Stimulated activated naive CD8-positive, alpha-beta T cell treated with anti-CD3 and anti-CD28 coated beads, Interleukin-15, amount 100 ng/mL, for 72 hours (primary cell): ENCODE results near the gene ENPP7.
"Not testable (repeated sequence)": the region's sequence is repeated elsewhere in the genome, so short reads cannot be mapped to it uniquely, and the experiment has no call there.

Experiments used
- ATAC-seq: fragments of 150-1000 bp; cut with Tn5 transposase; 2 replicates; pipeline ENCODE4 v1.10.0; 2021; ENCODE audit warnings: mild to moderate bottlenecking, moderate library complexity
- DNase-seq, 2 donors: peaks; one replicate each; pipeline ENCODE4 v3.0.0; 2021 to 2022
- H3K27ac Mint-ChIP-seq, 2 donors: one replicate each; pipeline ENCODE4 v1.8.0; 2022; ENCODE audit warnings: mild to moderate bottlenecking in 2 of 2, mixed read lengths in 2 of 2, moderate library complexity in 2 of 2
- H3K27me3 Mint-ChIP-seq: one replicate; pipeline ENCODE4 v1.8.0; 2022; ENCODE audit warnings: mixed read lengths
- H3K4me1 Mint-ChIP-seq: one replicate; pipeline ENCODE4 v1.8.0; 2022; ENCODE audit warnings: mild to moderate bottlenecking, mixed read lengths
- H3K4me3 Mint-ChIP-seq, 2 donors: one replicate each; pipeline ENCODE4 v1.8.0; 2022; ENCODE audit warnings: mild to moderate bottlenecking in 2 of 2, mixed read lengths in 2 of 2, moderate library complexity in 1 of 2
- H3K9me3 Mint-ChIP-seq, 2 donors: one replicate each; pipeline ENCODE4 v1.8.0; 2022; ENCODE audit warnings: mixed read lengths in 2 of 2

Gene ENPP7

DNA sequence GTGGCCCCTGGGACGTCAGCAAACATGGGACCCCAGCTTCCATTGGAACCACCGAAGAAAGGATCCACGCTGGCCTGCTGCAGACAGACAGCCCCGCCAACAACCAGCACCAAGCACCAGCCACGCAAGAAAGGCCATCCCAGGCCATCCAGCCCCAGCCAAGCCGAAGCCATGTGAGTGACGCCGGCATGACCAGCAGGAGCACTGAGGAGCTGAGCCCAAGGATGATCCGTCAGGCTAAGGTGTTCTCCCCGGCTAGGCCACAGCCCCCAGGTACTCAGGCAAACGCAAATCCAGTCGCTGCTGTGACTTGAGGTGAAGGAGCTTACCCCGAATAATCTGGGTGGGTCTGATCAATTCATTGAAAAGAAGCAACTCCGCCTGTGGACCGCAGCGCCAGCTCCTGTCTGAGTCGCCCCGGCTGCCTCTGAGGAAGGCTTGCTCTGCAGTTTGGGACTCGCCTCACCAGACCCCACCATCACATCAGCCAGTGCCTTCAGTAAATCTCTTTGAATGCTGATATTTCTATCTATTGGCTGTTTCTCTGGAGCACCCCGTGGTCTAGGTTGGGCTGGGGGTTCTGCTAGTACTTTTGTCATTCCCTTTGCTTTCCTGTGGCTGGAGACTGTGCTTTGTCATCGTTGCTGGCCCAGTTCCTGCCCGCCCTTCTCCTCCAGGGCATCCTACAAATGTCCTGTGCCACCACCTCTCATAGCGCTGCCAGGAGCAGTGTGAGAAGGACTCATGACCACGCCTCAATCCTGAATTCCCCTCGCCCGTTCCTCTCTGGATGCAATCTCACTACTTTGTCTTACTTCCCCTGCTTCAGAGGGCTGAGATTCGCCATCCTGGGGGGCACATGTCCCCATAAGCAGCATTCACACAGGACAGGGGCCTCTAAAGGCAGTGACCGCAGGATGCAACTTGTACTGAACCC is 39.1 kb downstream of the ENPP7 start:
- Mint-ChIP-seq H3K27me3 (peaks cover 59% of the 10 kb centered on the region), H3K4me3 (no peak overlapping the region), H3K4me1 (no peaks in the 10 kb centered on the region)

DNA sequence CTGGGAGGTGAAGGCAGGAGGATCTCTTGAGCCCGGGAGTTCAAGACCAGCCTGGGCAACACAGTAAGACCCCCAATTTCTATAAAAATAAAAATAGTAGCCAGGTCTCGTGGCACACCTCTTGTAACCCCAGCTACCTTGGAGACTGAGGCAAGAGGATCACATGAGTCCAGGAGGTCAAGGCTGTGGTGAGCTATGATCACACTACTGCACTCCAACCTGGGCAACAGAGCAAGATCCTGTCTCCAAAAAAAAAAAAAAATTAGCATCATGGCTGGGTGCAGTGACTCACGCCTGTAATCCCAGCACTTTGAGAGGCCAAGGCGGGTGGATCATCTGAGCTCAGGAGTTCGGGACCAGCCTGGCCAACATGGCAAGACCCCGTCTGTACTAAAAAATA is 40.5 kb downstream of the ENPP7 start:
- ATAC-seq (no peak), DNase-seq (no peak)
- Mint-ChIP-seq H3K4me3 (no peak overlapping the region), H3K9me3 (no peaks in the 10 kb centered on the region), H3K4me1 (no peaks in the 10 kb centered on the region), H3K27me3 (peaks cover 74% of the 10 kb centered on the region), H3K27ac (no peak overlapping the region)

More for the DNA sequence above, 39.1 kb downstream of the ENPP7 start:
- ATAC-seq (no peak), DNase-seq (no peak)
- no peaks in the 10 kb centered on the region for H3K9me3 Mint-ChIP-seq
- H3K27ac Mint-ChIP-seq = no peak overlapping the region

- H3K9me3 Mint-ChIP-seq, H3K4me1 Mint-ChIP-seq, H3K27ac Mint-ChIP-seq, ATAC-seq, H3K4me3 Mint-ChIP-seq, DNase-seq: not testable (repeated sequence)
- H3K27me3 Mint-ChIP-seq = peaks cover 84% of the 10 kb centered on the region
Observed at GRCh38 chr17:79772726-79773125, 42.0 kb downstream of the ENPP7 start.

DNA sequence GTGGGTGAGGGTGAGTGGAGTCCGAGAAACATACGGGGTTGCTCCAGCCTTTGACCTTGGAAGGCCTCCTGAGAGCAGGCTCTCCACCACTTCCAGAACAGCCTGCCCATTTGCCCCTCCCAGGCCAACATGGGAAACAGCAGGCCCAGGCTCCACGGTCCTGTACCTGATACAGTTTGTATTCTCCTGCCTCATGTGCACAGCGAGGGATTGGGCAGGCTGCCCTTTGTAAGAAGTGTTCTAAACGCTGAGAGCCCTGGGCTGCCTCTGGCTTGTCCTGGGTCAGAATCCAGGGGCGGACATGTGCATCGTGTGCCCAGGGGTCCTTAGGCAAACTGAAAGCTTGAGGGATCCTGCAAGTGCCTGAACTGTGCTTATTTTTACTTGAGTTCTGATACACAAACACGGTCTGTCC is 43.8 kb downstream of the ENPP7 start:
- no peak for ATAC-seq

GRCh38 chr17:79775632-79776031 is 44.9 kb downstream of the ENPP7 start:
- Mint-ChIP-seq H3K4me1 (peaks cover 27% of the 10 kb centered on the region), H3K27me3 (peaks cover 82% of the 10 kb centered on the region), H3K27ac (no peak overlapping the region), H3K9me3 (no peaks in the 10 kb centered on the region), H3K4me3 (no peak overlapping the region)
- no peak for DNase-seq
- no peak for ATAC-seq

More for the DNA sequence above, 43.8 kb downstream of the ENPP7 start:
- Mint-ChIP-seq H3K9me3 (no peaks in the 10 kb centered on the region), H3K4me3 (no peak overlapping the region), H3K27me3 (peaks cover 81% of the 10 kb centered on the region), H3K4me1 (peaks cover 16% of the 10 kb centered on the region), H3K27ac (no peak overlapping the region)
- DNase-seq = no peak

DNA sequence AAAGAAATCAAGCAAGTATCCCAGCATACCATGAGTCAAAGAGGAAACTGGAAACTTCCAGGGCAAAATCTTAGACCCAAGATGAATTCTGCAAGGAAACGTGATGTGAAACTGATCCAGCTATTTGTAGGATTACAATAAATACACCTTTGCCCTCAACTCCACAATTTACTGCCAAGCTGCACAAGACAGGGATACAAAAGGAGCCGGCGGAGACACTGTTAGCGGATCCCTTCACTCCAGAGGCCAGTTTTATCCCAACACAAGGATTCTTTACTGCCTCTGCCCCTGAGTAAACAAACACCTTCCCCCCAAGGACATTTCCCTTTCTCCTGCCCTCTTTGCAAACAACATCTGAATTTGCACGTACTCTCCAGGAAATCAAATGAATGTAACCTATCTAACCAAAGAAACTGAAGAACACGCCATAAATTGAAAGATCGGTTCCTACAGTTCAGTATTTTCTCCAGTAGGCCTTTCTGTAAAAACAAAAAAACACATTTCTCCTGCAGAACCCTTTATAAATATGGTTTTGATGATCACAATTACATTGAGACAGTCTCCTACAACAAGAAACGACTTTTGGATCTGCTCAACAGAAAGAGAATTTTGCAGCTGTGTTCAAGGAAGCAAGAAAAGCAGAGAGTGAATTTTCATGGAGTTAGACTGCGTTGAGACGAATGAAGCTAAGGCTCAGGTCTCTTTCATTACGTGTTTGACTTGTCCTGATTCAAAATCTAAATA is 45.8 kb downstream of the ENPP7 start:
- ATAC-seq = no peak
- H3K4me1 Mint-ChIP-seq = peaks cover 36% of the 10 kb centered on the region
- no peak for DNase-seq
- H3K27ac Mint-ChIP-seq = no peak overlapping the region
- peaks cover 89% of the 10 kb centered on the region for H3K27me3 Mint-ChIP-seq
- H3K4me3 Mint-ChIP-seq = peak overlapping the region; percentile 1 to 81
- no peaks in the 10 kb centered on the region for H3K9me3 Mint-ChIP-seq

GRCh38 chr17:79777120-79777893 is 46.6 kb downstream of the ENPP7 start:
- Mint-ChIP-seq H3K4me1 (peaks cover 44% of the 10 kb centered on the region), H3K9me3 (no peaks in the 10 kb centered on the region), H3K27me3 (peaks cover 89% of the 10 kb centered on the region), H3K27ac (no peak overlapping the region), H3K4me3 (peak overlapping the region; percentile 63 to 81)
- peak in 1 of 2 donors; percentile 46 for DNase-seq
- ATAC-seq = peak; percentile 49

GRCh38 chr17:79777894-79778503 is 47.3 kb downstream of the ENPP7 start, which contains the start of gene CBX2:
Gene CBX2, plus strand, starts transcription at chr17:79778148. Its CDS starts 88 bp downstream, at chr17:79778236.
- H3K4me1 Mint-ChIP-seq = peaks cover 49% of the 10 kb centered on the region
- peaks cover 90% of the 10 kb centered on the region for H3K27me3 Mint-ChIP-seq
- ATAC-seq (peak; percentile 80), DNase-seq (peak; percentile 76 to 80)
- peak within 1 kb of the TSS; percentile 92 to 97 for H3K4me3 Mint-ChIP-seq
- no peaks in the 10 kb centered on the region for H3K9me3 Mint-ChIP-seq
- peak within 1 kb of the TSS in 1 of 2 donors; percentile 6 for H3K27ac Mint-ChIP-seq

DNA sequence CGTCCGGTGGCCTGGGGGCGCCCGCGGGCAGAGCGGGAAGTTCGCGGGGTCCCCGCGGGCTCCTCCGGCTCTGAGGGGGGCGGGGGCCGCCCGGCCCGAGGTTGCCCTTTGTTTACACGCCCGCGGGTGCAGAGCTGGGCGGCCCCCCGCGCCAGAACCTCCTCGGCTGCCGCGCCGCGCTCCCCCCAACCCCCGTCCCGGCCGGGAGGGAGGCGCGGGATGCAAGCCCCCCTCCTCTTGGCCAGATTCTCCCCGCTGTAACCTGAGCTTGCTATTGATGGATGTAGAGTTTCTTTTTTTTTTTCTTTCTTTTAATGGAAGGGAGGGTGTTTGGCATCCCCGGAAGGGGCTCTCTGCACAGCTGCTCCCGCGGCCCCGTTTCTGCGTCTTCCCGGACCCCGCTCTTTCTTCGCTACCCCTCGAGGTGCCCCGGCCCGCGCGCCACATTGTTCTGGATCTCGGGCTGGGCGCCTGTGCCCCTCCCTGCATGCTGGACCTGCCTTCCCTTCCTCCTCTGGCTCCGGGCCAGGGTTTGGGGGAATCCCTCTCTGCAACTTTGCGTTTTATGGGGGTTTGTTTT is 47.9 kb downstream of the ENPP7 start:
- Mint-ChIP-seq H3K9me3 (no peaks in the 10 kb centered on the region), H3K27ac (peak overlapping the region in 1 of 2 donors; percentile 6), H3K4me3 (peak overlapping the region; percentile 92 to 97), H3K4me1 (peaks cover 49% of the 10 kb centered on the region), H3K27me3 (peaks cover 84% of the 10 kb centered on the region)
- peak; percentile 42 for ATAC-seq
- no peak for DNase-seq

DNA sequence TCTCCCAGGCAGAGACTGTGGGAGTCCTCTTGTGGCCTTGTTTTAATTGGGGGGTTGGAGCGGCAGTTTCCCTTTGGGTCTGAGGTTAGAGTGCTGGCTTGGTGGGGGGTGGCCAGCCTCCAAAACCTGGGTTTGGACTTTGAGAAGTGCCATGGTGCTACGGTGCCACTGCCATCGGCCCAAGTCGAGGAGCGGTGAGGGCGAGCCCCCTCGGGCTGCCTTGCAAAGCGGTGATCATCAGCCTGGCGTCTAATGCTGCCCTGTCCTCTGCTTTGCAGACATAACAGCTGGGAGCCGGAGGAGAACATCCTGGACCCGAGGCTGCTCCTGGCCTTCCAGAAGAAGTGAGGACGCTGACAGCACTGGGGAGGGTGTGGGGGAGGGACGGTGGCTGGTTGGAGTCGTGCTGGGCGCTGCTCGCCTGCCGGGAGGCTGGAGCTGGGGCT is 48.4 kb downstream of the ENPP7 start:
- ATAC-seq (no peak), DNase-seq (no peak)

DNA sequence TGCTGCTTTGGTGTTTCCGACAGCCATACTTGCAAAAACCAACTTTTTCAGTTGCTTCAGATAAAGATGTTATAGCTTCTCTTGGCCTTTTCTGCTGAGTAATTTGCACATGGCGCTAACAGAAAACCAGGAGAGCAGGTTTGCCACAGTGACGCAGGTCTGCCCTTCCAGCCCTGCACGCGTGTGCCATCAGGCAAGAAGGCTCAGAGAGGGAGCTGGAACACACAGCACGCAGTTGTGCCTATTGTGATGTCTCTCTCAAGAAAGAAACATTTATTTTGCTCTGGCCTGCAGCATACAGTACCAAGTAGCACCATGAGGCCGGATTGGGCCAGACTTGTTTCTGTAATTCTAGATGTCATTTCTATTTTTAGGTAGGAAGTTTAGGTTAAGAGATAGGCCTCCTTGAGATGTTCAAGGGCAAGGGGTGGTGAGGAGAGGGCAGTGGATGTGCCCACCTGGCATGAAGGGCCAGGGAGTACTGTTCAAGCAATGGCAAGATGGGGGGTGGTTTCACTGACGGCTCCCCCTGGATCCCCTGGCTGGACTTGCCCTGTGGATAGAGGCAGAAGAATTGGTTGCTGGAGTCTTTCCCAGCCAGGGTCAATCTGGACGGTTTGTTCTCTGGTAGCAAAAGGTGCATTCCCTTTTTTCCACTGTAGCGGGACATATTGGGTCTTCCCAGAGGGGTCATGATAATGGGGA is 49.1 kb downstream of the ENPP7 start:
- DNase-seq = no peak
- peaks cover 49% of the 10 kb centered on the region for H3K4me1 Mint-ChIP-seq
- peak overlapping the region; percentile 92 to 97 for H3K4me3 Mint-ChIP-seq
- no peak overlapping the region for H3K27ac Mint-ChIP-seq
- no peaks in the 10 kb centered on the region for H3K9me3 Mint-ChIP-seq
- H3K27me3 Mint-ChIP-seq = peaks cover 72% of the 10 kb centered on the region
- ATAC-seq = no peak

More for the DNA sequence above, 48.4 kb downstream of the ENPP7 start:
- Mint-ChIP-seq H3K9me3 (no peaks in the 10 kb centered on the region), H3K4me1 (peaks cover 49% of the 10 kb centered on the region), H3K27me3 (peaks cover 79% of the 10 kb centered on the region), H3K27ac (peak overlapping the region in 1 of 2 donors; percentile 6), H3K4me3 (peak overlapping the region; percentile 92 to 97)

- Mint-ChIP-seq H3K4me1 (peaks cover 49% of the 10 kb centered on the region), H3K27me3 (peaks cover 71% of the 10 kb centered on the region), H3K27ac (no peak overlapping the region), H3K9me3 (no peaks in the 10 kb centered on the region), H3K4me3 (peak overlapping the region; percentile 9 to 63)
- ATAC-seq (no peak), DNase-seq (no peak)
Observed at GRCh38 chr17:79781012-79781650, 50.4 kb downstream of the ENPP7 start.

DNA sequence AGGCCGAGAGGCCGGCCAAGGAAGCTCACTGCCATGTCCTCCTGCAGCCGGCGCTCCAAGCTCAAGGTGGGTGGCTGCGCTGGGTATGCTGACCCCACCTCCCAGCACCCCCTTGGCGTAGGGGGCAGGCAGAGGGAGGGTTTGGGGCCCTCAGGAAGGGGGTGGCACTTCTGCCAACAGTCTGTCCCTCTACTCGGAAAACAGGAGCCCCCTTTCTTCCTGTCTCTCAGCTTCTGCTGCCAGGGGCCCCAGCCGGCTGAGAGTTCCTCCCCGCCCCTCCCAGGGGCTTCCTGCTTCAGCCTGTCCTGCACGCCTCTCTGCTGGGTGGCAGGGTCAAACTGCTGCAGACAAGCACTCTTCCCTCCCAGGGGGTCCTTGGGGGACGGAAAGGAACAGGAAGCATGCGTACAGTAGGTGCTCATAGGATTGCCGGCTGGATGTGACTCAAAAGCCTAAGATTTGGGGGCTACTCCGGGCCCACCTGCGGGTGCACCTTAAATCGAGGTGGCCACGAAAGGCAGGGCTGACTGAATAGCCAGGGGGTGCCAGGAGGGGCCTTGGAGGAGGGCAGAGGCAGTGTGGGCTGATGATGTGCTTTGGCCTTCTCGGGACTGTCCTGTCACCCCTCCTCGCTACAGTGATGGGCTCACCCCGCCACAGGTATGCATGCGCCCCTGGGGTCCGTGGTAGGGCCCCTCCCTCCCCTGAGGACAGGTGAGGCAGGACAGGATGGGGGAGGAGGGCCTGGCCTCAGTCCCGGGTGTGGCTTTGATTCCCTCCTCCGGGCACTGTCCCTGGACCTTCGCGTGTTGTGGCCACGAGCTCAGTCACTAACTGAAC is 51.2 kb downstream of the ENPP7 start:
- ATAC-seq (no peak), DNase-seq (no peak)
- H3K4me1 Mint-ChIP-seq = peaks cover 49% of the 10 kb centered on the region
- H3K27ac Mint-ChIP-seq = peak overlapping the region in 1 of 2 donors; percentile 47
- H3K27me3 Mint-ChIP-seq = peaks cover 71% of the 10 kb centered on the region
- peak overlapping the region; percentile 55 to 63 for H3K4me3 Mint-ChIP-seq
- no peaks in the 10 kb centered on the region for H3K9me3 Mint-ChIP-seq
